ENCODE data around the gene CARD11.
"Not testable (repeated sequence)": the region's sequence is repeated elsewhere in the genome, so short reads cannot be mapped to it uniquely, and the experiment has no call there.

The CARD11 gene

DNA sequence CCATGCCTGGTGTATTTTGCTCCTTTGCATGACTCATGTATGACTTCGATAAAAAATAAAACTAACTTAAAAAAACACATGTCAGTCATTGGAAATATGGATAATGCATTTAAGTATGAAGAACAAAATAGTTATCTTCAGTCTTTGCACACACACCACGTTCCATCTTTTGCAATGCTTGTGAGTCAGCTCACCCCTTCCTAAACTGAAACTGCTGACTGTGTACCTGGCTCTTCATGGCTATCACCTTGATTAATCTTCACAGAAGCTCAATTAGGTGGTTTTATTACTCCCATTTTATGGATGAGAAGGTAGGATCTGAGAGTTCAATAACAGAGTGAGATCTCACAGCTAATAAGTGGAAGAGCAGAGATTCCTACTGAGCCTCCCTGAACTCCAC lies 79.5 kb downstream of the CARD11 start:
- DNase-seq (ENCODE audit: low read depth in 2 of 2) = no peak

DNA sequence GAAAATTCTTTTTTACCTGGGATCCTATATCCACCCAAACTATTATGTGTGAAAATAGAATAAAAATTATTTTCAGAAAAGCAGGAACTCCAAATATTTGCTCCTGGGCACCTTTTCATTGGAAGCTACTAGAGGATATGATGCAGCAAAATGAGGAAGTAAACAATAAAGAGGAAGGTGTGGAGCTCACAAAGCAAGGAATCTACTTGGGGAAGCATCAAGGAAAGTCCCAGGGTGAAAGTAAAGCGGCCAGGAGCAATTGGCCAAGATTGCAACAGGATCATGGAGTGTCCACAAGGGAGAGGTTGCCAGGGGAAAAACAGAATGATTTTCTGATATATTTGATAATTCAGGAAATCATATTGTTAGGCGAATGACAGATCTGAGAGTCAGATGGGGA lies 80.8 kb downstream of the CARD11 start:
- no peak for DNase-seq (ENCODE audit: low read depth in 2 of 2)

DNA sequence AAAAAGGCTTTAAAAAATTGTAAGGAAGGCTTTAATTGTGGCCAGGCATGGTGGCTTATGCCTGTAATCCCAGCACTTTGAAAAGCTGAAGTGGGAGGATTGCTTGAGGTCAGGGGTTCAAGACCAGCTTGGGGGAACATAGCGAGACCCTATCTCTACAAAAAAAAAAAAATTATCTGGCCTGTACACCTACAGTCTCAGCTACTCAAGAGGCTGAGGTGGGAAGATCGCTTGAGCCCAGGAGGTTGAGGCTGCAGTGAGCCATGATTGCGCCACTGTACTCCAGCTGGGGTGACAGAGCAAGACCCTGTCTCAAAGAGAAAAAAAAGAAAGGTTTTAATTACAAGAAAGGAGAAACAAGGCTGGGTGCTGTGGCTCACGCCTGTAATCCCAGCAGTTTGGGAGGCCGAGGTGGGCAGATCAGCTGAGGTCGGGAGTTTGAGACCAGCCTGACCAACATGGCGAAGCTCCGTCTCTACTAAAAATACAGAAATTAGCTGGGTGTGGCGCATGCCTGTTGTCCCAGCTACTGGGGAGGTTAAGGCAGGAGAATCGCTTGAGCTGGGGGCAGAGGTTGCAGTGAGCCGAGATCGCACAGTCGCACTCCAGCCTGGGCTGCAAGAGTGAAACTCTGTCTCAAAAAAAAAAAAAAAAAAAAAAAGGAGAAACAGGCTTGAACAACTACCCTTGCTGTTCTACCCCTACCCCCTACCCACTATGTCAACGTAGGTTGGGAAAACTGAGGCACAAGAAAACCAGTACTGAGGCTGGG lies 83.7 kb downstream of the CARD11 start:
- DNase-seq (ENCODE audit: low read depth in 2 of 2) = no peak

- DNase-seq (ENCODE audit: low read depth in 2 of 2) = no peak
Measured at GRCh38 chr7:2959103-2959680, 84.5 kb downstream of the CARD11 start.

DNA sequence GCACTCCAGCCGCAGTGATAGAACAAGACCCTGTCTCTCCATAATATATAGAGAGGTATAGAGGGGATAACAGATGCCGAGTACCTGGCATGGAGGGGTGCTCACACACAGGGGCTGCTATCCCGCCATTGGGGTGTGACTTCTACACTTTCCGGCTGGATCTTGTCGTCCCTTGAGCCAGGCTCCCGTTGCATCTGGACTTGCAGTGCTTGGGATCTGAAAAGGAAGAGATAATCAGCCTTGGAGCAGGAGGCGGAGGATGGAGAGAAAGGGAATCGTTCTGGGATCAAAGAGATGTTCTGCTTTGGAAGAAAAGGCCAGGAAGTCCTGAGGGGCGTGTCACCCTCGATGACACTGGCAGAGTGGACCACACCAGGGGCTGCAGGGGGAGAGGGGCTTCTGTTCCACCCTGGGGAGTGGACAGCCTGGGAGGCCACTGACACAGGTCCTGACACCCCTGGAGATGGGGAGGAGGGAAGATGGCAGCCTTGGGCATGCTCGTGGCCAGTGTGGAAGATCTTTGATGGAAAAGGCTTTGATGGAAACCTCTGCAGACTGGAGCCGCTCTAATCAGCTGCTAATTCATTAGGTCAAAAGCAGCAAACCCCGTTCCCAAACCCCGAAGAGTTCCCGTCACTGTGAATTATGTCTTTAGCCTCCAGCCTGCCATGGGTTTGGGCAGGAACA lies 85.1 kb downstream of the CARD11 start:
- DNase-seq (ENCODE audit: low read depth in 2 of 2) = no peak

GRCh38 chr7:2957369-2957727 lies 86.3 kb downstream of the CARD11 start:
- DNase-seq (ENCODE audit: low read depth in 2 of 2) = not testable (repeated sequence)

DNA sequence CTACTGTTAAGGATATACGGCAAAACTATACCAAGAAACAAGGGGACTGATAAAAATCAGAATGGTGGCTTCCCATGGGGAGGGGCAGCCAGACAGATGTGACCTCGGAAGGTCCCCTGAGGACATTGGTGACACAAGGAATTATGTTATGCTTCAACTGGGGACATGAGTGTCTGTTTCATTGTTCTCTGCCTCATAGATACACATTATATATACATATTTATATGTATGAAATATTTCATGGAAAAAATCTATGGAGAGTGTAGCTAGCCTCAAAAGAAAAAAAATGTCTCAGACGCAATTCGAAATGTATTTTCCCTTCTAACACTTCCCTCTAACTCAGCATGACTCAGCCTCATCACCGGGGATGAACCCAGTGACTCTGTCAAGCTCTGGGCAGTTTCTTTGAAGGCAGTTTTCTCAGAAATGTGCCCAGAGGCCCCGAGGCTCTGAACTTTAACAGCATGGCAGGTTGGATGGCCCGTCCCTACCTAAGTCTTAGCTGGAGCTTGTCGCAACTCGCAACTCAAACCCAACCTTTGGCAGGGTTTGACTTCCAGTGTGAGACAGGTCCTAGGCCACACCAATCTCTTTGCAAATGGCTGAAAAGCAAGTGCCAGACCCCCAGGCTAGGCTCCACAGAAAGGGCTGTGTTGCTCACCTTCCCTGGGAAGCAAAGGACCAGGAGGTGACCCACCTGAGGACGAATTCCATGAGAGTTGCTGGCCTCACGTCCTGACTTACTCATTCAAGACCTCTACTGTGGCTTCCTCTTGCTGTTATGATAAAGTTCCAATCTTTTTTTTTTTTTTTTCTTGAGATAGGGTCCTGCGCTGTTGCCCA lies 86.9 kb downstream of the CARD11 start:
- DNase-seq (ENCODE audit: low read depth in 2 of 2) = peak; percentile 30 to 43

DNA sequence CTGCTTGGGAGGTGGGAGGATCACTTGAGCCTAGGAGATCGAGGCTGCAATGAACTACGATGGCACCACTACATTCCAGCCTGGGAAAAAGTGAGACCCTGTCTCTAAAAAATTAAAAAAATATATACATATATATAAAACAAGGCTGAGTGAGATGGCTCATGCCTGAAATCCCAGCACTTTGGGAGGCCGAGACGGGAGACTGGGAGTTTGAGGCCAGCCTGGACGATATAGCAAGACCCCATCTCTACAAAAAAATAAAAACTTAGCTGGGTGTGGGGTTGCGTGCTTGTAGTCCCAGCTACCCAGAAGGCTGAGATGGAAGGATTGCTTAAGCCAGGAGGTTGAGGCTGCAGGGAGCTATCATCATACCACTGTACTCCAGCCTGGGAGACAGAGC lies 87.6 kb downstream of the CARD11 start:
- no peak for DNase-seq (ENCODE audit: low read depth in 2 of 2)

GRCh38 chr7:2955269-2955668 lies 88.4 kb downstream of the CARD11 start:
- no peak for DNase-seq (ENCODE audit: low read depth in 2 of 2)

GRCh38 chr7:2954433-2954853 lies 89.2 kb downstream of the CARD11 start:
- no peak for DNase-seq (ENCODE audit: low read depth in 2 of 2)

DNA sequence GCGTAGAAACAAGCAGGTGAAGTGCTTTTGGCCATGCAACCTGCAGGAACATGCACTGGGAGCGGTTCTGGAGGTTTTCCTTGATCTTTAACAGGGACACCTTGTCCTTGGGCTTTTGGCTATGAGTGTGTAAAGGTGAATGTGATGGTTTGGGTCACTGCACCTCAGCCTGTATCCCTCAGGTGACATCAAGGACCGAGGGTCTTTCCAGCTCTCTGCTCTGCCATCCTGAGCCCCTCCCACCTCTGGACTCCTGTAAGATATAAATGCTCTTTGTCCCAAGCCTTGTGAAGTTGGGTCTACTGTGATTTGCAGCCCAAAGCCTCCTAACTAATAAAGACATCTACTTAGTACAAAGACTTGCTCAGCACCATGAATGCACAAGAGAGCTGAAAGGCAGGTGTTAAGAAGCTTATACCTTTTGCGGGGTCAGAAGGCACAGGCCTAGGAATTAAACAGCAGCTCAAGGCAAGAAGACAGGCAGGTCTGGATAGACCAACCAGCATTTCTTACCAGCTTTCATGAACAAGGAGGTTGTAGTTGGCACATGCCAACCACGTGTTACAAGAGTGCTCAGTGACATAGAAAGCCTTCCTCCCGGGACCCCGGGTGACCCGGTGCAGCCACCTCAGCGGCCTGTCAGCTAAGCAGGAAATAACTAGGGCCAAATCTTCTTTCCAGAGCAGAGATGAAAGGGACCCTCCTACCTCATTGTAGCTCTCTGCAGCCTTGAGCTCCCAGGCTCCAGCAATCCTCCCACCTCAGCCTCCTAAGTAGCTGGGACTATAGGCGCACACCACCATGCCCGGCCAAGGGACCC lies 89.9 kb downstream of the CARD11 start:
- no peak for DNase-seq (ENCODE audit: low read depth in 2 of 2)

- no peak for DNase-seq (ENCODE audit: low read depth in 2 of 2)
Measured at GRCh38 chr7:2953099-2953498, 90.6 kb downstream of the CARD11 start.

DNA sequence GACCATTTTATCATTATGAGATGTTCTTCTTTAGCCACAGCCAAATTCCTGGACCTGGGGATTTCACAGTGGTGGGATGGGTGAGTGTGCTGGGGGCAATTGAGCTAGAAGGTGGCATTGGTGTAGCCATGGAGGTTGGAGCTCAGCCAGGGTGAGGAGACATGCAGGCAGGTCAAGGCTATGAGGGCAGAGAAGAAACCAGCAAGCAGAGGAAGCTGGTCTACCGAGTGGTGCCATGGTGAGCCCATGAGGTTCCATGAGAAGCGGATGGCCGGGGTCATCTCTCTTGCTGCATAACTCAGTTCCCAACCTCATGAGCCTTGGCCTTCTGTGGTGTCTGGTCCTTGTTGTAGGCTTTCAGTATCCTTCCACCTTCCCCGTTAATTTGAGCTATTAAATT lies 91.4 kb downstream of the CARD11 start:
- no peak for DNase-seq (ENCODE audit: low read depth in 2 of 2)

DNA sequence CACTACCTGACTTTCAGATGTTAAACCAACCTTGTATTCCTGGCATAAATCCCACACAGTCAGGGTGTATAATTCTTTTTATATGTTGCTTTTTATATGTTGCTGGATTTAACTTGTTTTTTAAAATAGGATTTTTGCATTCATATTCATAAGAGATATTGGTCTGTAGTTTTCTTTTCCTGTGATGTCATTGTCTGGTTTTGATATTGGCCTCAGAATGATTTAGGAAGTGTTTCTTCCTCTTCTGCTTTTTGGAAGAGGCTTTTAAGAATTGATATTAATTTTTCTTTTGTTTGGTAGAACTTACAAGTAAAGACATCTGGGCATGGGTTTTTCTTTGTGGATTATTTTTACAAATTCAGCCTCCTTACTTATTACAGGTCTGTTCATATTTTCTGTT lies 93.1 kb downstream of the CARD11 start:
- no peak for DNase-seq (ENCODE audit: low read depth in 2 of 2)

DNA sequence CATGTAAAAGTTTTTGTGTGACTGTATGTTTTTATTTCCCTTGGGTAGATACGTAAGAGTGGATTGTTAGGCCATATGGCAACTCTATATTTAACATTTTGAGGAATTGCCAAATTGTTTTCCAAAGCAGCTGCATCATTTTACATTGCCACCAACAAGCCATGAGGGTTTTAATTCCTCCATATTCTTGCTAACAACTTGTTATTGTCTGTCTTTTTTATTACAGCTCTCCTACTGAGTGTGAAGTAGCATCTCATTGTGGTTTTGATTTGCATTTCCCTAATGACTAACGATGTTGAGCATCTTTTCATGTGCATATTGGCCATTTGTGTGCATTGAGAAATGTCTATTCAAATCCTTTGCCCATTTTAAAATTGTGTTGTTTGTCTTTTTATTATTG lies 94.9 kb downstream of the CARD11 start:
- no peak for DNase-seq (ENCODE audit: low read depth in 2 of 2)

DNA sequence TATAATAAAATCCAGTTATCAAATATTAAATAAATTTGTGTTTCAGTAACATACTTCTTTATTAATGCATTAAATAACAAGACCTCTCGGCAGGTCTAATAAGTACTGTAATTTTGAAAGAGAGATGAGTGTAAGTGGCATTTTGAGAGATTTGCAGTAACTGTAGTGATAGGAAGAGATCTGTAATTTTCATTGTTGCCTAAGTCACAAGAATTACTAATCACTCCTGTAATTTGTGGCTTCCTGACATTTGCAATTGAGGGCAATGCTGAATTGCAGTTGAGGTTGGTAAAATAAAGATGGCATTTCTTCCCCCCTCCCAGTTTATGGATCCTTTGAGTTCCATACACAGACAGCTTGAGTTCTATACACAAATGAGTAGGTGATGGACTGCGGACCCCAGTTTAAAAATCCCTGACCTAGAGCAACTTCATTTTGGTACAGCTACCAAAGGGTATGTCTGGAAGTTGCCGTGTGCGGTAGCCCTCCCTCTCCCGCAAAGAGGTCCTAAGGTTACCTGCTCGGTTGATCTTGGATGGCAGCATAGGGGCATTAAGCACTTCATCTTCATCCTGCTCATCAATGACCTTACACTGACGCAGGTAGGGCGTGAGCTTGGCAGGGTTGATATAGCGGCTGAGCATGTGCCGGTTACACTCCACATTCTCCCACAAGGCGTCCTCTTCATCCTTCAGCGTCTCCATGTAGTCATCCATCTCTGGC lies 96.4 kb downstream of the CARD11 start:
- DNase-seq (ENCODE audit: low read depth in 2 of 2) = no peak

GRCh38 chr7:2945171-2945570 lies 98.5 kb downstream of the CARD11 start:
- DNase-seq (ENCODE audit: low read depth in 2 of 2) = no peak

- no peak for DNase-seq (ENCODE audit: low read depth in 2 of 2)
Measured at GRCh38 chr7:2944739-2945138, 98.9 kb downstream of the CARD11 start.

DNA sequence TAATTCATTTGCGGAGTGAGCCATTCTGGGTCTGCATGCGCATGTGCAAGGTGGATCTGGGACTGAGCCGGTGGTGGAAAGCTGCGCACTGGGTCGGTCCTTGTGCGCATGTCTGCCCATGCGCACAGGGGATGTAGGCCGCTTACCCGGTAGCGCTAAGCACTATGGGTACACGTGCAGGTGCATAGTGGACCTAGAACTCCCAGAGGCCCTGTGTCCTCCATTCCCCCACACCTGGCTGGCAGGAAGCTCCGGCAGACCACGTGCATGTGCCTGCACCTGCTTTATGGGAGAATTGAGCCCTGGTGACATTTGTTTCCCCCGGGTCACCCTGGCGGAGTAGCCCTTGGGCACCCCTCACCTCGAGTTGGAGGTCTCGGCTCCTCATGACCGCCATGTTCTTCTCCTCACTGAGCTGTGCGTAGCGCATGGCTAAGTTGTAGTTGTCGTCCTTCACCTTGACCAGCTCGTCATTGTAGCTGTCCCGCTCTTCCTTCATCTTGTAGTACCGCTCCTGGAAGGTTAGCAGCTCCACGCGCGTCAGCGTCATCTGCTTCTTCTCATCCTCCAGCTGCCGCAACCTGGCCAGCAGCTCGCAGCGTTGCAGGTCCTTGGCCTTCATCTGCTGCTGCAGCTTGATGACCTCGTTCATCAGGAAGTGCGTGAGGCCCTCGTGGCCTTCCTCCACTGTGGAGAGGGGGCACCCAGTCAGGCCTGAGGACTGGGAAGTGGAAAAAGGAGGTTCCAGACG lies 99.6 kb downstream of the CARD11 start:
- no peak for DNase-seq (ENCODE audit: low read depth in 2 of 2)

Data from stimulated activated CD4-positive, alpha-beta T cell treated with anti-CD3 and anti-CD28 coated beads, Interleukin-4, amount 100 ng/mL, for 48 hours (primary cell).